Globus pallidus (tissue), 1 donor: Measurements from ENCODE around the gene SYT13.

Experiments used
- DNase-seq: peaks from one replicate; pipeline ENCODE4 v3.0.0-alpha.2; 2015; ENCODE audit warnings: low spot score

The SYT13 gene

GRCh38 chr11:45246241-45246640, 39.9 kb downstream of the SYT13 start:
- DNase-seq: no peak

- DNase-seq: no peak
These were observed 40.7 kb downstream of the SYT13 start for GRCh38 chr11:45245218-45246045.

GRCh38 chr11:45243967-45244366, 42.2 kb downstream of the SYT13 start:
- DNase-seq: no peak

GRCh38 chr11:45239733-45240132, 46.4 kb downstream of the SYT13 start:
- DNase-seq: no peak

- DNase-seq: no peak
These were observed 47.4 kb downstream of the SYT13 start for GRCh38 chr11:45238724-45239123.

GRCh38 chr11:45237711-45238315, 48.3 kb downstream of the SYT13 start:
- DNase-seq: no peak

GRCh38 chr11:45234306-45235006, 51.7 kb downstream of the SYT13 start:
- DNase-seq: no peak

GRCh38 chr11:45233804-45234170, 52.4 kb downstream of the SYT13 start:
- DNase-seq: no peak

- peak; percentile 38 for DNase-seq
These were observed 52.9 kb downstream of the SYT13 start for GRCh38 chr11:45233121-45233803.

GRCh38 chr11:45232341-45233080, 53.6 kb downstream of the SYT13 start:
- DNase-seq: no peak

GRCh38 chr11:45229401-45230020, 56.6 kb downstream of the SYT13 start:
- no peak for DNase-seq

- DNase-seq: no peak
These were observed 58.3 kb downstream of the SYT13 start for GRCh38 chr11:45227836-45228235.

GRCh38 chr11:45226901-45227300, 59.2 kb downstream of the SYT13 start:
- DNase-seq: no peak

GRCh38 chr11:45225961-45226871, 59.9 kb downstream of the SYT13 start:
- DNase-seq: no peak

GRCh38 chr11:45225277-45225676, 60.9 kb downstream of the SYT13 start:
- DNase-seq: no peak

- no peak for DNase-seq
These were observed 61.4 kb downstream of the SYT13 start for GRCh38 chr11:45224766-45225165.

- no peak for DNase-seq
These were observed 62.6 kb downstream of the SYT13 start for GRCh38 chr11:45223496-45223895.

GRCh38 chr11:45219411-45219810, 66.7 kb downstream of the SYT13 start:
- DNase-seq: no peak

- no peak for DNase-seq
These were observed 67.4 kb downstream of the SYT13 start for GRCh38 chr11:45218705-45219104.

- no peak for DNase-seq
These were observed 68.2 kb downstream of the SYT13 start for GRCh38 chr11:45217991-45218390.
